ENCODE results near the gene KRTAP6-2.

Gene KRTAP6-2

DNA sequence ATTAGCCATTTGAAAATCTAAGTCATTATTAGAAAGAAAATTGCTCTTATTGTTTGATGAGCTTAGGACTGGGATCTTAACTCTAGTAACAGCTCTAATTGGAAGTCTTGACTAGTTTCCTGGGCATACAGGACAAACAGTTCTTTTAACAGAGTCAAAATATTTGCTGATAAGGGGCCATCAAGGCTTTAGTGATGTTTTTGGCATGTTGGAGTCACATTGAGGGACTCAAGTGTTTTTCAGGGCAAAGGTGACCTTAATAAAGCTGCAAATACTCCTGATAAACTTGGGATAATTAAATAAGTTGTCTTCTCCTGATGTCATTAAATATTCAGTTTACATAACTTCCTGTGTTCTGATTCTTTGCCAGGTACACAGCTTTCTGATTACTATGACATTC, 31.1 kb downstream of the KRTAP6-2 start:
- DNase-seq (ENCODE audit: low read depth in 2 of 2), result no peak

DNA sequence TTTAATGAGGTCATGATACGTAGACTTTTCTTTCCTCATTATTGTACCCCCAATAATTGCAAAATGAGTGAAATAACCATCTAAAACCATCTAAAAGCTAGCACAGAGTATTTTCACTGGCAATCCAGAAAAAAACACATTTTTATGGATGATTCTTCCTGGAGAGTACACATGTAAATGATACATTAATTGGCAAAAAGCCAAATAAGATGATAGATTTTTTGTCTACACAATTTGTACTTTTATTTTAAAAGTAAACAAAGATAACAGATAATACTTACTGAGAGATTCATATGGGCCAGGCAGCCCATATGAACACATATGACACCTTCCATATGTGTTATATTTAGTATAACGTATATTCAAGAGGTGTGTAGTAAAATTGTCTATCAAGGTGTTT, 35.1 kb downstream of the KRTAP6-2 start:
- no peak for DNase-seq (ENCODE audit: low read depth in 2 of 2)

DNA sequence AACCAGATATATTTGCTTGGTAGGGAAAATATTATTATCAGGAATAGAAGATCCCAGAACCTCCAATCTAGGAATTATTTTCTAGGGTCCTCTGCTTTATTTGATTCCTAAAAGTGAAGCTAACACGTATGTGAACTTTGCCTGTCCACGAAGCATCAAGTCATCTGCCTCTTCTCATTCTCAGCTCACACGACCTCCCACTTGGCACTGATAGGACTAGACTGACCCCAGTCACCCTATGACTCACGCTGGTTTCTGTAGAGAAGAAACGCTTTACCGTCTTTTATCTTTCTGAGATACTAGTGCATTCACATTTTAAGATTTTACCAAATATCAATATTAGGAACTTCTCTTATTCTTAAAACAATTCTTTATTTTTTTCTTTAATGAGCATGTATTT, 35.6 kb downstream of the KRTAP6-2 start:
- DNase-seq (ENCODE audit: low read depth in 2 of 2), result no peak

DNA sequence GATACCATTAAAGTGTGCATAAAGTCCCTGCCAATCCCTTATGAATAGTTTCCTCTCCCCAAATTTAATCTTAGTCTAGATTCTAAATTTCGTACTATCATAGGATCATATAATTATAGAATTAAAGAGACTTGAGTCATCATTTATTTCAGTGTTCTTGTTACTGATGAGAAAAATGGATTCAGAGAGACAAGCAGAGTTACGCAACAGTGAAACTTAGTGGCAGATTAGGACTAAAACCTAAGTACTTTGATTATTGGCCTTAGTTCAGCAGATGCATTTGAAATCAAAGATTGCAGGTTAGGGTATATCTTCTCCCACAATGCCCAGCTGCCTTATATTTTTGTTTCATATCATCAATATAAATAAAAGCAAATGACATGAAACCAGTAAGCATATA, 36.7 kb downstream of the KRTAP6-2 start:
- DNase-seq (ENCODE audit: low read depth in 2 of 2), result no peak

DNA sequence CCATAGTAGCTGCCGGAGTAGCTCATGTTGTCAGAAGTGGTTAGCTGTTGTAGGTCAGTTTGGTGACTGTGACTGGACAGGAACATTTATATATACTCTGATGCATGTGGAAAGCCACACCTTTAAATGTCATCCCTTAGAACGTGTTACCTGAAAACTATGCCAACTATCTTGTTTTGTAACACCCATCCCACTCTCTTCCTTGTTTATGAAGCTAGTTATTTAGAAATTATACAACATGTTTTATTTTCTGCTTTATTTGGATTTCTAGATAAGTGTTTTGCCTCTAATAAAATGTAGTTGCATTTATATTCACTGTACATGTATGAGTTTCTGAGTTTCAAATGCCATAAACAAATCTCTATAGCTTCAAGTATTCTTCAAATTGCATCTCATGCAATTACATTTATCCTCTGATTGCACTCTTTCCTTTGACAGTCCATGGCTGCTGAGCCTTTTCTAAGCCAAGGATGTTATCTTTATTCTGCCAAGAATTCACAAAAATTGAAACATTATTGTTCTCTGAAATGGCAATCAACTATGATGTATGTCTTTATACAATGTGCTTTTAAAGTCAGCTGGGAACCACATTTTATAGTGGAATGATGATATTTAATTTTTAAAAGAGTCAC, 37.3 kb downstream of the KRTAP6-2 start, which contains the start of gene KRTAP19-7:
TSS of gene KRTAP19-7 (minus strand) at position 51 of the 632 bp plus-strand sequence. CDS start at position 26, 25 bp downstream.
- no peak for DNase-seq (ENCODE audit: low read depth in 2 of 2)

DNA sequence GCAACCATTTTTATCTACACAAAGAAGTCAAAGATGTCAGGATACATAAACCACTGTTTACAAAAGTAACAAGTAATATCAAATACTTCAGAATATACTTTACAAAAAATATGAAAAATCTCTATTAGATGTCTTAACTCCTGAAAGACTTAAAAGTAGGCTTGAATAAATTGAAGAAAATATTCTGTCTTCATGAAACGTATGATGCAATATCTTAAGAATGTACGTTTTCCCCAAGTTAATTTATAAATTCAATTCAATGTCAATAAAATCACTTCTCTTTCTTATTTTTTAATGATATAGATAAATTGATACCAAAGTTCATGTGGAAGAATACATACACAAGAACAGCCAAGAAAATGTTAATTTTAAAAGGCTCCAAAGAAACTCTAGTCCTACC, 43.6 kb downstream of the KRTAP6-2 start:
- no peak for DNase-seq (ENCODE audit: low read depth in 2 of 2)

DNA sequence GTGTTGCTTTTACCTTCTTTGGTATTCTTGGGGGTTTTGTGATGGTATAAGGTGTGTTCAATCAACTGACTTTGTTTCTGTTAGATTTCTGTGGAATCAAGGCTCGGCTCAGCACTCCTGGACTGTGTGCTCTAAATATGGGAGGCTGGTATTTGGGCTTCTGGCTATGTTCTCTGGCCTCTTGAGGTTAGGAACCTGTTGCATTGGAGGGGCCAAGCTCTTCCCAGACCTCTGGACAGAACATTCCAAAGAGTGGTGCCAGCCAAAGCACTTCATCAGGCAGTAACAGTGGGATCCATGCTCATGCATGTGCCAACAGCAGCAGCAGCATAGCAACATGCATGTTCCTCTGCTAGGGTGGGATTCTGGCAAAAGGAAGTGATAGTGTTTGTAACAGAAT, 45.9 kb downstream of the KRTAP6-2 start:
- no peak for DNase-seq (ENCODE audit: low read depth in 2 of 2)

All from activated CD4-positive, alpha-beta T cell treated with anti-CD3 and anti-CD28 coated beads for 24 hours (primary cell).